Liver (tissue), 9 donors: Measurements from ENCODE around the gene MAP1LC3B. TPM values are rescaled to one million over a fixed set of nuclear protein-coding genes. Genes with fewer than 3 reads are reported as not detected.
"Not testable (repeated sequence)": the region's sequence is repeated elsewhere in the genome, so short reads cannot be mapped to it uniquely, and the experiment has no call there.

Experiments used
- DNase-seq: peaks from one replicate; pipeline ENCODE4 v3.0.0-alpha.2; 2017; ENCODE audit warnings: low spot score
- H3K27ac ChIP-seq, 2 donors: one replicate each; pipeline ENCODE4 v1.7.0; 2013; ENCODE audit warnings: inconsistent platforms in 2 of 2, low read length in 2 of 2, control low read depth in 1 of 2, low read depth in 1 of 2, mild to moderate bottlenecking in 1 of 2
- H3K27me3 ChIP-seq, 4 donors: one replicate each; pipeline versions ENCODE4 v1.6.1 to v1.7.0; 2013; ENCODE audit warnings: low read length in 3 of 4, inconsistent platforms in 1 of 4, mild to moderate bottlenecking in 1 of 4, moderate library complexity in 1 of 4; ENCODE audit not compliant: control insufficient read depth in 4 of 4, insufficient read depth in 4 of 4
- H3K36me3 ChIP-seq, 4 donors: one replicate each; pipeline versions ENCODE4 v1.6.1 to v1.7.0; 2013; ENCODE audit warnings: low read length in 3 of 4, mild to moderate bottlenecking in 3 of 4, low read depth in 1 of 4, moderate library complexity in 1 of 4; ENCODE audit not compliant: control insufficient read depth in 4 of 4, insufficient read depth in 3 of 4
- H3K4me1 ChIP-seq, 4 donors: one replicate each; pipeline versions ENCODE4 v1.6.1 to v1.7.0; 2013; ENCODE audit warnings: low read length in 3 of 4, mild to moderate bottlenecking in 3 of 4, moderate library complexity in 1 of 4; ENCODE audit not compliant: control insufficient read depth in 4 of 4, insufficient read depth in 4 of 4
- H3K4me3 ChIP-seq, 3 donors: one replicate each; pipeline versions ENCODE4 v1.6.1 to v1.7.0; 2013; ENCODE audit warnings: low read length in 3 of 3, control low read depth in 1 of 3, low read depth in 1 of 3, mild to moderate bottlenecking in 1 of 3
- H3K9ac ChIP-seq, 2 donors: one replicate each; pipeline ENCODE4 v1.7.0; 2013; ENCODE audit warnings: low read length in 2 of 2, mild to moderate bottlenecking in 2 of 2, moderate library complexity in 2 of 2, control low read depth in 1 of 2, low read depth in 1 of 2
- H3K9me3 ChIP-seq, 4 donors: one replicate each; pipeline versions ENCODE4 v1.6.1 to v1.7.0; 2013; ENCODE audit warnings: low read length in 3 of 4; ENCODE audit not compliant: control insufficient read depth in 4 of 4
- CTCF ChIP-seq: fragments of 150-350 bp; IDR thresholded peaks from 2 replicates; pipeline ENCODE4 v1.5.1; 2017; ENCODE audit warnings: improper control_type of control experiment, low read depth, low read length; ENCODE audit not compliant: missing input control
- EGR1 ChIP-seq, 2 donors: IDR thresholded peaks; 2 replicates each; pipeline ENCODE4 v1.6.1; 2016 to 2018; ENCODE audit warnings: antibody characterized with exemption in 2 of 2, low read depth in 2 of 2
- FOXA1 ChIP-seq: IDR thresholded peaks from 2 replicates; pipeline ENCODE4 v1.6.1; 2016; ENCODE audit warnings: antibody characterized with exemption
- FOXA2 ChIP-seq: IDR thresholded peaks from 2 replicates; pipeline ENCODE4 v1.6.1; 2016; ENCODE audit warnings: antibody characterized with exemption
- GABPA ChIP-seq, 2 donors: IDR thresholded peaks in 1 of 2; conservative IDR thresholded peaks in 1 of 2; 2 replicates each; pipeline ENCODE4 v1.6.1; 2016; ENCODE audit warnings: antibody characterized with exemption in 2 of 2, mild to moderate bottlenecking in 1 of 2, moderate library complexity in 1 of 2
- HNF4A ChIP-seq, 2 donors: conservative IDR thresholded peaks; 2 replicates each; pipeline ENCODE4 v1.6.1; 2016; ENCODE audit warnings: antibody characterized with exemption in 2 of 2, mild to moderate bottlenecking in 2 of 2
- HNF4G ChIP-seq: IDR thresholded peaks from 2 replicates; pipeline ENCODE4 v1.6.1; 2016; ENCODE audit warnings: antibody characterized with exemption
- JUND ChIP-seq, 2 donors: IDR thresholded peaks; 2 replicates each; pipeline ENCODE4 v1.6.1; 2016; ENCODE audit warnings: antibody characterized with exemption in 2 of 2
- MAX ChIP-seq: IDR thresholded peaks from 2 replicates; pipeline ENCODE4 v1.6.1; 2016; ENCODE audit warnings: antibody characterized with exemption
- NR2F2 ChIP-seq: IDR thresholded peaks from 2 replicates; pipeline ENCODE4 v1.6.1; 2016; ENCODE audit warnings: antibody characterized with exemption
- RAD21 ChIP-seq, 2 donors: IDR thresholded peaks; 2 replicates each; pipeline ENCODE4 v1.6.1; 2016; ENCODE audit warnings: antibody characterized with exemption in 2 of 2, mild to moderate bottlenecking in 2 of 2
- RXRA ChIP-seq, 2 donors: IDR thresholded peaks; 2 replicates each; pipeline ENCODE4 v1.6.1; 2017 to 2018; ENCODE audit warnings: antibody characterized with exemption in 2 of 2, mild to moderate bottlenecking in 1 of 2
- SP1 ChIP-seq: IDR thresholded peaks from 2 replicates; pipeline ENCODE4 v1.6.1; 2018; ENCODE audit warnings: antibody characterized with exemption, mild to moderate bottlenecking
- TAF1 ChIP-seq: conservative IDR thresholded peaks from 2 replicates; pipeline ENCODE4 v1.6.1; 2016; ENCODE audit warnings: antibody characterized with exemption, mild to moderate bottlenecking
- ZBTB33 ChIP-seq: IDR thresholded peaks from 2 replicates; pipeline ENCODE4 v1.6.1; 2016; ENCODE audit warnings: antibody characterized with exemption
- WGBS: extraction: QIAGEN DNeasy Blood & Tissue Kit; methylation state at CpG from one replicate; pipeline ENCODE4 v1.1.7; 2013; 5-methylcytosine and 5-hydroxymethylcytosine counted together
- polyA plus RNA-seq, 2 donors: library from polyadenylated mRNA; stranded (reverse) in 1 of 2; unstranded in 1 of 2; fragments of 200-250 nt in 1 of 2; fragments of >200 nt in 1 of 2; fragmentation: Nextera tagmentation in 1 of 2; extraction: Ambion mirVana in 1 of 2; gene quantifications; one replicate each; pipeline versions ENCODE4 v1.2.1 to v1.2.3, GENCODE V29; 2013 to 2015
- total RNA-seq, 2 donors: library from RNA; depleted of rRNA; stranded (reverse); fragments of >200 nt; gene quantifications; one replicate each; pipeline ENCODE4 v1.2.3, GENCODE V29; 2014
- TF ChIP-seq, protein P1 (sequence below): IDR thresholded peaks from 2 replicates; pipeline ENCODE4 v1.6.1; 2016; ENCODE audit warnings: antibody characterized with exemption
- TF ChIP-seq, protein P2 (sequence below): IDR thresholded peaks from 2 replicates; pipeline ENCODE4 v1.6.1; 2016; ENCODE audit warnings: antibody characterized with exemption, mild to moderate bottlenecking
- donor health status: healthy.
- donor health status: healthy.
- donor health status: healthy.
- donor health status: healthy.
- donor health status: healthy.

Gene MAP1LC3B
- total and polyA plus RNA-seq, 4 donors: 10.3 to 36.3 (median 15.7) TPM

- DNase-seq: no peak
- H3K9ac ChIP-seq: no peak overlapping the region
- H3K27me3 ChIP-seq: no peaks in the 10 kb centered on the region
- peaks cover 7 to 42% (median 37%) of the 10 kb centered on the region in 4 donors for H3K36me3 ChIP-seq
- WGBS: 98% methylated on average over 16 of the region's 16 CpGs
- H3K4me1 ChIP-seq: peaks cover 0 to 7% (median 6%) of the 10 kb centered on the region in 4 donors
- H3K4me3 ChIP-seq: no peak overlapping the region
- TF ChIP-seq, protein P1, sequence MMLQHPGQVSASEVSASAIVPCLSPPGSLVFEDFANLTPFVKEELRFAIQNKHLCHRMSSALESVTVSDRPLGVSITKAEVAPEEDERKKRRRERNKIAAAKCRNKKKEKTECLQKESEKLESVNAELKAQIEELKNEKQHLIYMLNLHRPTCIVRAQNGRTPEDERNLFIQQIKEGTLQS: no peak
- no peak for TF ChIP-seq JUND (IDR thresholded peaks at IDR 0.05)
- TF ChIP-seq RAD21 (IDR thresholded peaks at IDR 0.05): no peak
- TF ChIP-seq FOXA1: no peak
- TF ChIP-seq MAX: no peak
- no peak overlapping the region for H3K27ac ChIP-seq
- H3K9me3 ChIP-seq: no peaks in the 10 kb centered on the region
Observed at GRCh38 chr16:87360862-87361610, 31.1 kb upstream of the MAP1LC3B start.

GRCh38 chr16:87361916-87362619, 30.1 kb upstream of the MAP1LC3B start:
- no peak for TF ChIP-seq HNF4G
- TF ChIP-seq MAX: no peak
- TF ChIP-seq JUND (IDR thresholded peaks at IDR 0.05): no peak
- no peak for TF ChIP-seq FOXA2
- no peak for TF ChIP-seq CTCF
- TF ChIP-seq, protein P2, sequence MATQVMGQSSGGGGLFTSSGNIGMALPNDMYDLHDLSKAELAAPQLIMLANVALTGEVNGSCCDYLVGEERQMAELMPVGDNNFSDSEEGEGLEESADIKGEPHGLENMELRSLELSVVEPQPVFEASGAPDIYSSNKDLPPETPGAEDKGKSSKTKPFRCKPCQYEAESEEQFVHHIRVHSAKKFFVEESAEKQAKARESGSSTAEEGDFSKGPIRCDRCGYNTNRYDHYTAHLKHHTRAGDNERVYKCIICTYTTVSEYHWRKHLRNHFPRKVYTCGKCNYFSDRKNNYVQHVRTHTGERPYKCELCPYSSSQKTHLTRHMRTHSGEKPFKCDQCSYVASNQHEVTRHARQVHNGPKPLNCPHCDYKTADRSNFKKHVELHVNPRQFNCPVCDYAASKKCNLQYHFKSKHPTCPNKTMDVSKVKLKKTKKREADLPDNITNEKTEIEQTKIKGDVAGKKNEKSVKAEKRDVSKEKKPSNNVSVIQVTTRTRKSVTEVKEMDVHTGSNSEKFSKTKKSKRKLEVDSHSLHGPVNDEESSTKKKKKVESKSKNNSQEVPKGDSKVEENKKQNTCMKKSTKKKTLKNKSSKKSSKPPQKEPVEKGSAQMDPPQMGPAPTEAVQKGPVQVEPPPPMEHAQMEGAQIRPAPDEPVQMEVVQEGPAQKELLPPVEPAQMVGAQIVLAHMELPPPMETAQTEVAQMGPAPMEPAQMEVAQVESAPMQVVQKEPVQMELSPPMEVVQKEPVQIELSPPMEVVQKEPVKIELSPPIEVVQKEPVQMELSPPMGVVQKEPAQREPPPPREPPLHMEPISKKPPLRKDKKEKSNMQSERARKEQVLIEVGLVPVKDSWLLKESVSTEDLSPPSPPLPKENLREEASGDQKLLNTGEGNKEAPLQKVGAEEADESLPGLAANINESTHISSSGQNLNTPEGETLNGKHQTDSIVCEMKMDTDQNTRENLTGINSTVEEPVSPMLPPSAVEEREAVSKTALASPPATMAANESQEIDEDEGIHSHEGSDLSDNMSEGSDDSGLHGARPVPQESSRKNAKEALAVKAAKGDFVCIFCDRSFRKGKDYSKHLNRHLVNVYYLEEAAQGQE: no peak
- TF ChIP-seq GABPA (IDR thresholded peaks at IDR 0.05 in 1 of 2, conservative IDR thresholded peaks at IDR 0.05 in 1 of 2): no peak
- no peak for TF ChIP-seq FOXA1
- no peak for TF ChIP-seq SP1
- TF ChIP-seq TAF1: no peak
- no peak for TF ChIP-seq NR2F2
- TF ChIP-seq EGR1 (IDR thresholded peaks at IDR 0.05; ENCODE audit: low read depth in 2 of 2): no peak
- no peak for TF ChIP-seq RXRA (IDR thresholded peaks at IDR 0.05)
- TF ChIP-seq RAD21 (IDR thresholded peaks at IDR 0.05): no peak
- TF ChIP-seq, protein P1: no peak
- no peak for TF ChIP-seq ZBTB33
- no peak for TF ChIP-seq HNF4A (conservative IDR thresholded peaks at IDR 0.05)
- 98% methylated on average over 8 of the region's 8 CpGs for WGBS
- Histone ChIP-seq H3K4me3 (no peak overlapping the region), H3K27ac (no peak overlapping the region), H3K36me3 (peaks cover 7 to 38% (median 34%) of the 10 kb centered on the region in 4 donors), H3K9me3 (no peaks in the 10 kb centered on the region), H3K4me1 (peaks cover 0 to 7% (median 6%) of the 10 kb centered on the region in 4 donors), H3K27me3 (no peaks in the 10 kb centered on the region), H3K9ac (no peak overlapping the region)
- no peak for DNase-seq

DNA sequence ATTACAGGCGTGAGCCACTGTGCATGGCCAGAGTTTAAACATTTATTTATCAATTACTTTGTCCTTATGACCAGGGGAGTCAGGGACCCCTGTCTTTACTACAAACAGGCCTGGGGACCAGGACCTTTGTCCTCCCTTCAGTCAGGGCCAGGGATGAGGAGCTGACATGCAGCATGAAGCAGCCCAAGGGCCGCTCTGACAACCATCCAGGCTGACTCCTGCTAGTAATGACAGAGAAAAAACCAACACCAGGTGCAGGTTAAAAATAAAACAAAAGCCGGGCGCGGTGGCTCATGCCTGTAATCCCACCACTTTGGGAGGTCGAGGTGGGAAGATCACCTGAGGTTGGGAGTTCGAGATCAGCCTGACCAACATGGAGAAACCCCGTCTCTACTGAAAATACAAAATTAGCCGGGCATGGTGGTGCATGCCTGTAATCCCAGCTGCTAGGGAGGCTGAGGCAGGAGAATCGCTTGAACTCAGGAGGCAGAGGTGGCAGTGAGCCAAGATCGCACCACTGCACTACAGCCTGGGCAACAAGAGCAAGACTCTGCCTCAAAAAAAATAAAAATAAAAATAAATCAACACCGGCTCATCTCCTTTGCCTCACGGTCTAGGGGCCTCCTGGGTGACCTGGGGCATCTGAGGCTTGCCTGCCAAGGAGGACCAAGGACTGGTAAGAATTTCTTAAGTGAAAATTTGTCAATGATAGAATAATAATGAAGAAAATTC, 29.1 kb upstream of the MAP1LC3B start:
- whole genome bisulfite sequencing: 96% methylated on average over 13 of the region's 13 CpGs
- not testable (repeated sequence) for H3K4me1 ChIP-seq, DNase-seq, H3K9me3 ChIP-seq, H3K27ac ChIP-seq, H3K27me3 ChIP-seq, H3K4me3 ChIP-seq, H3K9ac ChIP-seq
- peaks cover 7 to 33% (median 32%) of the 10 kb centered on the region in 4 donors for H3K36me3 ChIP-seq
